IPS DF 6.9 (cell line): ENCODE results near the gene PLEKHA8.

Experiments
- DNase-seq: peaks from one replicate; pipeline ENCODE4 v3.0.0-alpha.2; 2013; ENCODE audit warnings: low read depth, low spot score
- H3K27ac ChIP-seq: one replicate; pipeline ENCODE4 v1.5.1; 2013; ENCODE audit warnings: low read length, control low read depth
- H3K27me3 ChIP-seq: 2 replicates; pipeline ENCODE4 v1.6.1; 2013; ENCODE audit warnings: mild to moderate bottlenecking, low read length; ENCODE audit not compliant: control insufficient read depth, insufficient read depth
- H3K36me3 ChIP-seq: 2 replicates; pipeline ENCODE4 v1.6.1; 2013; ENCODE audit warnings: low read length; ENCODE audit not compliant: control insufficient read depth, insufficient read depth
- H3K4me1 ChIP-seq: 2 replicates; pipeline ENCODE4 v1.6.1; 2013; ENCODE audit warnings: low read length; ENCODE audit not compliant: control insufficient read depth, insufficient read depth
- H3K4me3 ChIP-seq: 2 replicates; pipeline ENCODE4 v1.5.1; 2013; ENCODE audit warnings: mild to moderate bottlenecking, low read length
- H3K9me3 ChIP-seq: 2 replicates; pipeline ENCODE4 v1.6.1; 2013; ENCODE audit warnings: low read length, inconsistent platforms; ENCODE audit not compliant: control insufficient read depth, insufficient read depth
- WGBS: extraction: QIAGEN DNeasy Blood & Tissue Kit; methylation state at CpG from one replicate; pipeline ENCODE4 v1.1.7; 2013; ENCODE audit warnings: mixed read lengths, missing lambda C conversion rate; ENCODE audit not compliant: insufficient read length, insufficient coverage; 5-methylcytosine and 5-hydroxymethylcytosine counted together

The PLEKHA8 gene

GRCh38 chr7:30142710-30143109 lies 114.5 kb downstream of the PLEKHA8 start:
- H3K4me3 ChIP-seq = no peak overlapping the region
- no peaks in the 10 kb centered on the region for H3K4me1 ChIP-seq
- no peaks in the 10 kb centered on the region for H3K36me3 ChIP-seq
- DNase-seq = no peak
- no peaks in the 10 kb centered on the region for H3K27me3 ChIP-seq
- no peak overlapping the region for H3K27ac ChIP-seq
- no peaks in the 10 kb centered on the region for H3K9me3 ChIP-seq
- no CpG with 5 or more reads among the region's 9 CpGs for WGBS

GRCh38 chr7:30143748-30144251 lies 115.6 kb downstream of the PLEKHA8 start:
- Histone ChIP-seq H3K4me1 (no peaks in the 10 kb centered on the region), H3K36me3 (no peaks in the 10 kb centered on the region), H3K27me3 (no peaks in the 10 kb centered on the region), H3K27ac (no peak overlapping the region), H3K9me3 (no peaks in the 10 kb centered on the region), H3K4me3 (no peak overlapping the region)
- no CpG with 5 or more reads among the region's 1 CpG for WGBS
- no peak for DNase-seq

GRCh38 chr7:30144657-30145306 lies 116.6 kb downstream of the PLEKHA8 start:
- H3K4me1 ChIP-seq = no peaks in the 10 kb centered on the region
- H3K27me3 ChIP-seq = no peaks in the 10 kb centered on the region
- H3K4me3 ChIP-seq = no peak overlapping the region
- no peaks in the 10 kb centered on the region for H3K36me3 ChIP-seq
- no CpG with 5 or more reads among the region's 5 CpGs for WGBS
- no peak for DNase-seq
- H3K27ac ChIP-seq = no peak overlapping the region
- no peaks in the 10 kb centered on the region for H3K9me3 ChIP-seq

DNA sequence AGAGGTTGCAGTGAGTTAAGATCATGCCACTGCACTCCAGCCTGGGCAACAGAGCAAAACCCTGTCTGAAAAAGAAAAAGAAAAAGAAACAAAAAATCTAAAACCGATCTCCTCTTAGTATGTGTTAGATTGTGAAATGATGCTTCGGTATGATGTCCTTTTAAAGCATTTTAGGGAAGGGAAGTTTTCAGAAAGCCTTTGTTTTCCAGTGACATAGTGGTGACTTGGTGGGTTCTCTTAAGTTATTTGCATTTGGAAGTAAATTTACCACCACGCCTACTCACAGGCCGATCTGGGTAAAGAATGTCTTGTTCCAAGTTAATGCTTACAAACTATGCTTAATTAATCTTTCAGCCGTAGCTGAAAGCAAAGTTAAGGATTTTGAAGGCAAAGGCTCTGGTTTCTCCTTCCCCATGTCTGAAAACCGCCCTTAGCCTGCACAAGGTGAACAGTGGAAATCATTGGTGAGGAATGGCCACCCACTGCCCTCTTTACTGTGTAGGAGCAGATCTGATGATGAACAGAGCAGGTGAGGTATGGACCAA lies 117.3 kb downstream of the PLEKHA8 start:
- no peak overlapping the region for H3K27ac ChIP-seq
- no peaks in the 10 kb centered on the region for H3K27me3 ChIP-seq
- H3K9me3 ChIP-seq = no peaks in the 10 kb centered on the region
- no peak overlapping the region for H3K4me3 ChIP-seq
- H3K4me1 ChIP-seq = no peaks in the 10 kb centered on the region
- no peaks in the 10 kb centered on the region for H3K36me3 ChIP-seq
- no CpG with 5 or more reads among the region's 6 CpGs for WGBS
- no peak for DNase-seq

GRCh38 chr7:30146127-30146612 lies 118.0 kb downstream of the PLEKHA8 start:
- Histone ChIP-seq H3K27ac (no peak overlapping the region), H3K4me3 (no peak overlapping the region), H3K4me1 (no peaks in the 10 kb centered on the region), H3K36me3 (no peaks in the 10 kb centered on the region), H3K9me3 (no peaks in the 10 kb centered on the region), H3K27me3 (no peaks in the 10 kb centered on the region)
- DNase-seq = no peak
- no CpG with 5 or more reads among the region's 13 CpGs for WGBS

GRCh38 chr7:30147223-30147622 lies 119.0 kb downstream of the PLEKHA8 start:
- no peaks in the 10 kb centered on the region for H3K27me3 ChIP-seq
- DNase-seq = no peak
- no peak overlapping the region for H3K27ac ChIP-seq
- H3K36me3 ChIP-seq = no peaks in the 10 kb centered on the region
- no peaks in the 10 kb centered on the region for H3K9me3 ChIP-seq
- no peak overlapping the region for H3K4me3 ChIP-seq
- H3K4me1 ChIP-seq = no peaks in the 10 kb centered on the region
- no CpG with 5 or more reads among the region's 4 CpGs for WGBS

DNA sequence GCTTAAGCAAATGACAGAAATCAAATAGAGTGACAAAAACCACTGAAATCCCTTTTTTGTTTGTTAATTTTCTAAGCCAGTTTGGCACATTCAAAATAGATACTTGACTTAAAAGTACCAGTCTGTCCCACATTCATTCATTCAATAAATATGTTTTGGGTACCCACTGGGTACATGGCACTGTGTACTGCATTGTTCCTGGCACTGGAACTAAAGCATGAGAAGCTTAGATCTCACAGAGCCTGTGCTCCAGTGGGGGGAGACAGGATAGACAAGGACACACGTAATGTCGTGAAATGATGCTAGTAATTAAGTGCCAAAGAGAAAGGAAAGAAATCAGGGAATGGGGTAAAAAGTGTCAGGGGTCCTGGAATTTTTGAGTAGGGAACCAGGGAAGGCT lies 119.6 kb downstream of the PLEKHA8 start:
- no peaks in the 10 kb centered on the region for H3K36me3 ChIP-seq
- WGBS = no CpG with 5 or more reads among the region's 2 CpGs
- no peaks in the 10 kb centered on the region for H3K4me1 ChIP-seq

DNA sequence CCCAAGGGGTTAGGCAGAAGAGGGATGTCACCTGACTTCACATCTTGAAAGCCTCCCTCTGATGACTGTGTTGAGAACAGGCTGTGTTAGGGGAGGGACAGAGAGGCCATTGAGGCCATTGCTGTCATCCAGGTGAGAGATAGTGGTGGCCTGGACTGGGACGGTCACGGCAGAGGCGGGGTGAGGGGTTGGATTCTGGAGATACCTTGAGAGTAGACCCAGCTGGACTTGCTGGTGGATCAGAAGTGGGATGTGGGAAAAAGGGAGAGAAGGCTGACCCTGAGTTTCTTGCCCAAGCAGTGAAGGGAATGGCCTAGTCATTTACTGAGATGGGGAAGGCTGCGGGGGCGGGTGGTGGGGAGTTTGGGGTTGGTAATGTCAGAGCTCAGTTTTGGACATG lies 120.2 kb downstream of the PLEKHA8 start:
- WGBS = no CpG with 5 or more reads among the region's 5 CpGs
- no peak for DNase-seq
- no peak overlapping the region for H3K27ac ChIP-seq
- H3K4me3 ChIP-seq = no peak overlapping the region
- no peaks in the 10 kb centered on the region for H3K36me3 ChIP-seq
- no peaks in the 10 kb centered on the region for H3K4me1 ChIP-seq
- H3K27me3 ChIP-seq = no peaks in the 10 kb centered on the region
- no peaks in the 10 kb centered on the region for H3K9me3 ChIP-seq

More for the DNA sequence above, 119.6 kb downstream of the PLEKHA8 start:
- Histone ChIP-seq H3K27ac (no peak overlapping the region), H3K4me3 (no peak overlapping the region), H3K27me3 (no peaks in the 10 kb centered on the region), H3K9me3 (no peaks in the 10 kb centered on the region)
- no peak for DNase-seq

- Histone ChIP-seq H3K36me3 (no peaks in the 10 kb centered on the region), H3K4me1 (no peaks in the 10 kb centered on the region), H3K9me3 (no peaks in the 10 kb centered on the region), H3K27me3 (no peaks in the 10 kb centered on the region), H3K4me3 (no peak overlapping the region), H3K27ac (no peak overlapping the region)
- no peak for DNase-seq
- WGBS = no CpG with 5 or more reads among the region's 13 CpGs
Measured at GRCh38 chr7:30148951-30149459, 120.8 kb downstream of the PLEKHA8 start.

DNA sequence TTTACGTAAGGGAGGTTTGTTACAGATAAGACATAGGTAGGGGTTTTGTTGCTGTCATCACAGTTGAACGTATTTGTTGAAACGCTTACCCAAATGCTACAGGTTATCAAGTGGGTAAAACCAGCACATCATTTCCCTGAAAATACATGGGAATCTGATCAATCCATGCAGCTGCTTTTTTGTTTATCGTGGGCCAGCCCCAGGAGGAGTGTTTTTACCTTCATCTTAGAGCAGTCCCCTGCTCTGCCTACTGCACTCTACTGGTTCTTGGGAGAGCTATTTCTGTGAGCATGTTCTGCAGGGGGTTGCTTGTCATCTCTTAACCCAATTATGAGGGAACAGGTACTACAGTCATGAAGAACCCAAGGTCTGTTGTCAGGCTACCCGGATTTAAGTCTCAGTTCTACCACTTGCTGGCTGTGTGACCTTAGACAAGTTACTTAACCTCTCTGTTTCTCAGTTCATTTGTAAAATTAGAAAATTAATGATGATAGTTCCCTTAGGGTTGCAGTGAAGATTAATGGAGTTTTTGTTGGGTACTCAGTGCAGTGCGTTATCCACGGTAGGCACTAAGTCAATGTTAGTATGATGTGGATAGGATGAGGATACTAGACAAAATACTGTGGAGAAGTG lies 121.5 kb downstream of the PLEKHA8 start:
- no CpG with 5 or more reads among the region's 7 CpGs for WGBS
- H3K36me3 ChIP-seq = no peaks in the 10 kb centered on the region
- H3K4me1 ChIP-seq = no peaks in the 10 kb centered on the region
- DNase-seq = no peak
- H3K27ac ChIP-seq = no peak overlapping the region
- no peak overlapping the region for H3K4me3 ChIP-seq
- no peaks in the 10 kb centered on the region for H3K27me3 ChIP-seq
- H3K9me3 ChIP-seq = no peaks in the 10 kb centered on the region
